GM06990 (cell line): ENCODE data around the gene EIF3B.
A peak's percentile ranks its signal among the peaks of the same experiment; 100 is the strongest.

Source experiments
- DNase-seq: peaks from one replicate; pipeline ENCODE4 v3.0.0-alpha.2; 2011; ENCODE audit not compliant: insufficient read length; ENCODE audit errors: extremely low read depth
- H3K27me3 ChIP-seq: replicated peaks from 2 replicates; pipeline ENCODE4 v1.6.0; 2011; ENCODE audit warnings: low read length; ENCODE audit not compliant: control insufficient read depth, insufficient read depth
- H3K36me3 ChIP-seq: 2 replicates; pipeline ENCODE4 v1.5.1; 2011; ENCODE audit warnings: low read length; ENCODE audit not compliant: control insufficient read depth, insufficient read depth
- H3K4me3 ChIP-seq: replicated peaks from 2 replicates; pipeline ENCODE4 v1.5.1; 2011; ENCODE audit warnings: low read depth, mild to moderate bottlenecking, control low read depth, low read length
- TF ChIP-seq, protein P1 (sequence below): IDR thresholded peaks from 2 replicates; pipeline ENCODE4 v1.5.1; 2011; ENCODE audit warnings: low read length, control low read depth, mild to moderate bottlenecking, inconsistent platforms; ENCODE audit not compliant: insufficient read depth, poor library complexity, severe bottlenecking

The EIF3B gene

DNA sequence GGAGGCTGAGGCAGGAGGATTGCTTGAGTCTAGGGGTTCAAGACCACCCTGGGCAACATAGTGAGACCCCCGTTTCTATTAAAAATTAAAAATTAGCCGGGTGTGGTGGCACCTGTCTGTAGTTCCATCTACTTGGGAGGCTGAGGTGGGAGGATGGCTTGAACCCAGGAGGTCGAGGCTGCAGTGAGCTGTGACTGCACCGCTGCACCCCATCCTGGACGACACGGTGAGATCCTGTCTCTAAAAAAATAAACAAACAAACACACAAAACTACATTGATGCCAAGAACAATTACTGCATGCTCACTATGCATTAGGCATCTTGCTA lies 48.0 kb downstream of the EIF3B start:
- DNase-seq = no peak
- Histone ChIP-seq H3K36me3 (no peaks in the 10 kb centered on the region), H3K27me3 (no peaks in the 10 kb centered on the region), H3K4me3 (peak overlapping the region; percentile 65)
- TF ChIP-seq, protein P1, sequence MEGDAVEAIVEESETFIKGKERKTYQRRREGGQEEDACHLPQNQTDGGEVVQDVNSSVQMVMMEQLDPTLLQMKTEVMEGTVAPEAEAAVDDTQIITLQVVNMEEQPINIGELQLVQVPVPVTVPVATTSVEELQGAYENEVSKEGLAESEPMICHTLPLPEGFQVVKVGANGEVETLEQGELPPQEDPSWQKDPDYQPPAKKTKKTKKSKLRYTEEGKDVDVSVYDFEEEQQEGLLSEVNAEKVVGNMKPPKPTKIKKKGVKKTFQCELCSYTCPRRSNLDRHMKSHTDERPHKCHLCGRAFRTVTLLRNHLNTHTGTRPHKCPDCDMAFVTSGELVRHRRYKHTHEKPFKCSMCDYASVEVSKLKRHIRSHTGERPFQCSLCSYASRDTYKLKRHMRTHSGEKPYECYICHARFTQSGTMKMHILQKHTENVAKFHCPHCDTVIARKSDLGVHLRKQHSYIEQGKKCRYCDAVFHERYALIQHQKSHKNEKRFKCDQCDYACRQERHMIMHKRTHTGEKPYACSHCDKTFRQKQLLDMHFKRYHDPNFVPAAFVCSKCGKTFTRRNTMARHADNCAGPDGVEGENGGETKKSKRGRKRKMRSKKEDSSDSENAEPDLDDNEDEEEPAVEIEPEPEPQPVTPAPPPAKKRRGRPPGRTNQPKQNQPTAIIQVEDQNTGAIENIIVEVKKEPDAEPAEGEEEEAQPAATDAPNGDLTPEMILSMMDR = no peak

DNA sequence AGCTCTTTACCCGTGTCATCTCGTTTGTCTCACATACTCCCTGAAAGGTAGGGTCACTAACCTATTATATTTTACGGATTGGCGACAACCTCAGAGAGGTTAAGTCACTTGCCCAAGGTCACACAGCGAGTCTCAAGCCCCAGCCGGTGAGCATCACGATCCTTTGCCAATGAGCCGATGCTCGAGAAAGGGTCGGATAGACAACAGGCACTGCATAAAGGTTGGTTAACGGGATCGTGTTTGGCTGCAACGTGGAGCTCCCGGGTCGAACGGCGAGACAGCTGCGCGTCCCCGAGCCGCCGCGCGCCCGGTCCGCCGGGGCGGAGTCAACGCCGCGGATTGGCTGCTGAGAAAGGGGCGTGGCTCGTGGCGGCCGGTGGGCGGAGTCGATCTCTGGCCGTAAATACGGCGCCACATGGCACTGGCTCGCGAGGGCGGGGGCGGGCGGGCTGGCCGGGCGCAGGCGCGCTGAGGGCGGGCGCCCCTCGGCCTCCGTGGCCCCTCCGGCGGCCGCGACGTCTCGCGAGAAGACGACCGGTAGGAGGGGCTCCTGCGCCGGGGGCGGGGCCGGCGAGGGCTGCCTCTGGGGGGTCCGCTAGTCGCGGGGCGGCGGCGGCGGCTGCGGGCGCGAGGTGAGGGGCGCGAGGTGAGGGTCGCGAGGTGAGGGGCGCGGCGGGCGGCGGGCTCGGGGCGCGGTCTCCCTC lies 48.5 kb downstream of the EIF3B start, which contains the start of gene CHST12:
CHST12 (plus strand) TSS at position 598 of the 704 bp plus-strand sequence. CDS start 29,029 bp downstream, outside the sequence.
- TF ChIP-seq, protein P1 = no peak
- H3K36me3 ChIP-seq = no peaks in the 10 kb centered on the region

DNA sequence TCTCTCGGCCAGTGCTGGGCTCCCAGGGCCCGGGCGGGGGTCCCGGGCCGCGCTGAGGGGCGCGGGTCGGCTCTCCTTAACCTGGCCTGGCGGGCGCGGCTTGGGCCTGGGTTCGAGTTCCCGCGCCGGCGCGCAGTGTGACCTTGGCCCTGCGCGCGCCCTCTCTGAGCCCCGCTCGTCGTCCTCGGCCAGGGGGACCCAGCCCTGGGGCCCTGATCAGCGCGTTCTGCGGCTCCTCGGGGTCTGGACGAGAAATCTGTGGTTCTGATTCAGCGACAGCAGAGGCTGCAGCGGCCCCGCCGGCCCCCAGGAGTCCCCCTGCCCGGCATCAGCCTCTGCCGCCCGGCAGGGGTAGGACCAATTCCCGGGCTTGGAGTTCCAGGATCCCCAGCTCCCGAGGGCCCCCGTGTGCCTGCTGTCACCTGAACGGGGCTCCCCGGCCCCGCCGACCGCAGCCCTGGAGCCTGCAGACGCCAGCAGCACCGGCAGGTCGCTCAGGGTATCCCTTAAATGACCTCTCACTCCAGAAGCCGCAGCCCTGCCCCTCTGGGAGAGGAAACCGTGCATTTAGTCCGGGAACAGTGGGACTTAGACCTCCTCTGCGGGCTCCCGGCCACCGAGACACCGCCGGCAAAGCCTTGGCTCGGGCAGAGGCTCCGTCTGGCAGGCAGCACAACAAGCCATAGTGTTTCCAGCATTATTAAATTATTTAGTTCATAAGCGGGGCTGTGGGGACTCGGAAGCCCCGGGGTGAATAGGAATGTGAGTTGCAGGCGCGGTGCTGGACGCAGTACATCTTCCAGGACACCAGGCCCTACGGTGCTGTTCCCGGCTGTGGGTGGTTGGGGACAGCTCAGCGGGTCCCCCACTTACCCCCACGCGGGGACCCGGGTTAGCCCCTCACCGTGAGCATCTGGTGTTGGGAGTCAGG lies 49.4 kb downstream of the EIF3B start:
- TF ChIP-seq, protein P1 = no peak
- Histone ChIP-seq H3K4me3 (peak overlapping the region; percentile 82), H3K36me3 (no peaks in the 10 kb centered on the region), H3K27me3 (no peaks in the 10 kb centered on the region)
- DNase-seq = no peak

More for the DNA sequence above, 48.5 kb downstream of the EIF3B start, which contains the start of gene CHST12:
- peak; percentile 93 for DNase-seq
- H3K27me3 ChIP-seq = no peaks in the 10 kb centered on the region
- peak within 1 kb of the TSS; percentile 82 for H3K4me3 ChIP-seq

DNA sequence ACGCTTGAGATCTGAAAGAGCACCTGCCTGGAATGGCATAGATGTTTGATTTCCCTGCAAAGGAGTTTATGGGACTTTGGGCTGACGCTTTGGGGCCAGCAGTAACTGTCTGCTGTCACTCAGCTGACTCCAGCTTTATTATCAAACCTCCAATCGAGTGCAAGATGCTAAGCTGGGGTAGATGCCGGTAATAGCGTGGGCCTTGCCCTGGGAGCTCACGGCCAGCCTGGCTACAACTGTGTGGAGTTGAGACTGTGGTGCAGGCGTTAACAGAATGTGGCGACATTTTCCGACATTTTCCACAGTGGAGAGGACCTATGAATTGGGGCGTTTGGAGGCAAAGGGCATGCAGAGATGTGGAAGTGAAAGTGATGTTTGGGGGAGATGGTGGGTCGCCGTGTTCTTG lies 50.1 kb downstream of the EIF3B start:
- Histone ChIP-seq H3K4me3 (peak overlapping the region; percentile 82), H3K36me3 (no peaks in the 10 kb centered on the region), H3K27me3 (no peaks in the 10 kb centered on the region)
- TF ChIP-seq, protein P1 = no peak
- DNase-seq = no peak

DNA sequence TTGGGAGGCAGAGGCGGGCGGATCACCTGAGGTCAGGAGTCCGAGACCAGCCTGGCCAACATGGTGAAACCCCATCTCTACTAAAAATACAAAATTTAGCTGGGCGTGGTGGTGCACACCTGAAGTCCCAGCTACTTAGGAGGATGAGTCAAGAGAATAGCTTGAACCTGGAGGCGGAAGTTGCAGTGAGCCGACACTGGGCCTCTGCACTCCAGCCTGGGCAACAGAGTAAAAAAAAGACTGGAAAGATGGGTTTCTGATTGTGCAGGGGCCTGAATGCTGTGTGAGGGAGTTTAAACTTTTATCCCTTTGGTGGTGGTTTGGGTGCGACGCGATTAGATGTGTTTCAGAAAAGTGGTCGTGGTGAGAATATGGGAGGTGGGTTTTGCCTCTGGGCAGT lies 50.6 kb downstream of the EIF3B start:
- TF ChIP-seq, protein P1 = no peak
- H3K36me3 ChIP-seq = no peaks in the 10 kb centered on the region
- DNase-seq = no peak
- H3K27me3 ChIP-seq = no peaks in the 10 kb centered on the region
- peak overlapping the region; percentile 82 for H3K4me3 ChIP-seq
